ENCODE measurements around the gene NDUFA8. TPM values are rescaled to one million over a fixed set of nuclear protein-coding genes. Genes with fewer than 3 reads are reported as not detected.

The NDUFA8 gene
- total and polyA plus RNA-seq, 9 of the 15 experiments (the other 6 are each of a cell fraction or from before 2014, with no cell fraction given): 105 to 212 (median 133) TPM

DNA sequence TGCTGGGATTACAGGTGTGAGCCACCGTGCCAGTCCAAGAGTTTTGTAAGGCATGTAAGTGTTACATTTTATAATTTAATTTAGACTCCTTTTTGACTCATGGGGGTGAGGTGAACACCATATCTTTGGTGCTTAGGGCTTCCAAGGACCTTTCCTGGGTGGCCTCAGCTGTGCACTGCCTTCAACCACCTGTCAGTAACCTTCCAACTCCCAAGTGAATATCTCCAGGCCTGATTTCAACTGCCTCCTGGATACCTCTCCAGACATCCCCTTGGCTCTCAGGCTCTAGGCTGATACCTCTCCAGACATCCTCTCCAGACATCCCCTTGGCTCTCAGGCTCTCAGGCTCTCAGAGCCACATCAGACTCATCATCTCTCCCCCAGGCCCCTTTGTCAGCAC is 35.5 kb downstream of the NDUFA8 start:
- in situ Hi-C loops (cut with MboI): loop anchor here (5.0 to 10.0 kb wide), 3 partner anchors 228 to 691 kb away; no protein-coding TSS in a partner anchor
- no peak for ATAC-seq
- POLR2A ChIA-PET: interaction anchor here (0.6 to 1.6 kb wide), 4 partner anchors 229 to 1232 kb away, joined by 3 to 6 read pairs (median 4); partner anchors contain the start of gene CRB2

More for the DNA sequence above, 35.5 kb downstream of the NDUFA8 start:
- 0% methylated on average over 1 of the region's 1 CpG for WGBS (ENCODE audit: insufficient coverage, low coverage, missing lambda C conversion rate)
- intact Hi-C loops (cut with micrococcal nuclease): loop anchor here (2.0 kb wide), 1 partner anchor 687 kb away; no protein-coding TSS in a partner anchor
- CTCF ChIA-PET (ENCODE audit: low intra/inter-chr PET ratio): interaction anchor here (2.7 to 3.9 kb wide), 4 partner anchors 24 to 687 kb away, joined by 11 to 88 read pairs (median 32); no protein-coding TSS in a partner anchor
- H3K9ac ChIP-seq (ENCODE audit: insufficient read depth in 1 of 2, low read depth in 2 of 2, low read length in 2 of 2): no peak overlapping the region
- no TSS peak for BruUV-seq (replicated peaks)
- no peak overlapping the region for H2AFZ ChIP-seq (ENCODE audit: low read depth, low read length)
- FAIRE-seq: no peak
- H3K27me3 ChIP-seq (ENCODE audit: control insufficient read depth in 2 of 2, insufficient read depth in 2 of 2, low read length in 2 of 2): peaks cover 0 to 18% of the 10 kb centered on the region in 2 experiments; a peak in 3 of 5 replicates
- H3K9me3 ChIP-seq (replicated peaks; ENCODE audit: control insufficient read depth, insufficient read depth, low read depth, low read length): no peaks in the 10 kb centered on the region
- no peaks in the 10 kb centered on the region for H3K9me1 ChIP-seq (ENCODE audit: control insufficient read depth, insufficient read depth, low read length)
- DNase-seq (ENCODE audit: extremely low read depth in 1 of 4, low spot score in 3 of 4): no peak
- no peak overlapping the region for H3K27ac ChIP-seq (ENCODE audit: extremely low read depth, low read depth, low read length)
- H4K20me1 ChIP-seq (replicated peaks; ENCODE audit: control insufficient read depth, insufficient read depth, low read length): peaks cover 15% of the 10 kb centered on the region
- no peak overlapping the region for H3K4me3 ChIP-seq
- H3K36me3 ChIP-seq (ENCODE audit: control insufficient read depth, insufficient read depth, low read length): no peaks in the 10 kb centered on the region
- no peak overlapping the region for H3K4me2 ChIP-seq (ENCODE audit: insufficient read depth, low read length)
- TF ChIP-seq ZNF740 (CRISPR knock-in tag; IDR thresholded peaks at IDR 0.05) (no peak), ZNF740 (tag; IDR thresholded peaks at IDR 0.05) (no peak), BCL6 (CRISPR knock-in tag; IDR thresholded peaks at IDR 0.05) (no peak)
- peaks cover 0 to 30% of the 10 kb centered on the region in 2 experiments; a peak in 3 of 5 replicates for H3K4me1 ChIP-seq (replicated peaks in 1 of 2; ENCODE audit: control insufficient read depth in 2 of 2, insufficient read depth in 2 of 2, low read length in 2 of 2)
- H3K79me2 ChIP-seq (ENCODE audit: control insufficient read depth, insufficient read depth, low read length): no peaks in the 10 kb centered on the region

Measured in K562 (cell line).